Stimulated activated CD8-positive, alpha-beta memory T cell treated with anti-CD3 and anti-CD28 coated beads, Interleukin-2, amount 100 ng/mL, for 1 hour (primary cell): ENCODE measurements around the gene ABCB4.
"Not testable (repeated sequence)": the region's sequence is repeated elsewhere in the genome, so short reads cannot be mapped to it uniquely, and the experiment has no call there.

ENCODE experiments used
- DNase-seq, 2 donors: peaks; one replicate each; pipeline ENCODE4 v3.0.0-alpha.2; 2020; ENCODE audit warnings: low read depth in 2 of 2

Gene ABCB4

DNA sequence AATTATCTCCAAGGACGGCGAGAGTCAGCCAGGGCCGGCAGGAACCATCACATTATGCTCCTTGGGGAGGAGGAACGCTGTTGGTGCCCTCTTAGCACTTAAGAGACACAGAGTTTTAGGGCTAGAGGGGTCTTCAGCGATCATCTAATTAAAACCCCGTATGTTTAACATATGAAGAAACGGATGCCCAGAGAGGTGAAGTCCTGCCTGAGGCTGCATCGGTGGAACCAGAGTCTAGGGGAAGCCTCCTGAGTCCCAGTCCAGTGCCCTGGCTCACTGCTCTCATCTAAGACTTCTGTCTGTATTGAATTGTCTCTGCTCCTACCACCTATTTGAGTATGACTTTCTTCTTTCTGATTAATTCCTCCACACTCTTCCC, 688 bp upstream of the ABCB4 start:
- no peak for DNase-seq

GRCh38 chr7:87474533-87475358, 734 bp downstream of the ABCB4 start:
- DNase-seq: no peak

DNA sequence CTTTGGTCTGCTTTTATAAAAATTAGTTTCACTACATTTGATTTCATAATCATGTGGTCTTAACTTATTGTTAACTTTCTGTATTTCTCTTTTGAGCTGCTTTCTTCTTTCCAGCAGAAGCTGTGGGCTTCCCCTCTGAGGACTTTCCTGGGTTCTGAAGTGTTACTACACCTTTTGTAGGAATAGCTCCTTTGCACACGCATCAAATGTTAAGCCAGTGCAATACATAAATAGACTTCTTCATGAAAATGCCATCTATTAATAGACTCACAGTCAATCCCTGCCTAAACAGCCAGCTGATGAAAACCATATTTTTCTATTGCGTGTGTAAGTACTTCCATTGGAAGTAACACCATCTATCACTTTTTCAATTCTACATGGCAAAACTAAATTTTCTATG, 1.5 kb downstream of the ABCB4 start:
- DNase-seq: no peak

- no peak for DNase-seq
Observed at GRCh38 chr7:87473192-87473591, 2.3 kb downstream of the ABCB4 start.

- DNase-seq: no peak
Observed at GRCh38 chr7:87471473-87471872, 4.0 kb downstream of the ABCB4 start.

DNA sequence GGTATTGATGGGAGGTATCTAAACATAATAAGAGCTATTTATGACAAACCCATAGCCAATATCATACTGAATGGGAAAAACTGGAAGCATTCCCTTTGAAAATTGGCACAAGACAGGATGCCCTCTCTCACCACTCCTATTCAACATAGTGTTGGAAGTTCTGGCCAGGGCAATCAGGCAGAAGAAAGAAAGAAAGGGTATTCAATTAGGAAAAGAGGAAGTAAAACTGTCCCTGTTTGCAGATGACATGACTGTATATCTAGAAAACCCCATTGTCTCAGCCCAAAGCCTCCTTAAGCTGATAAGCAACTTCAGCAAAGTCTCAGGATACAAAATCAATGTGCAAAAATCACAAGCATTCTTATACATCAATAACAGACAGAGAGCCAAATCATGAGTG, 6.3 kb downstream of the ABCB4 start:
- DNase-seq: not testable (repeated sequence)

GRCh38 chr7:87465534-87465880, 10.0 kb downstream of the ABCB4 start:
- DNase-seq: not testable (repeated sequence)

- DNase-seq: not testable (repeated sequence)
Observed at GRCh38 chr7:87464830-87465533, 10.5 kb downstream of the ABCB4 start.

GRCh38 chr7:87463982-87464381, 11.5 kb downstream of the ABCB4 start:
- no peak for DNase-seq

DNA sequence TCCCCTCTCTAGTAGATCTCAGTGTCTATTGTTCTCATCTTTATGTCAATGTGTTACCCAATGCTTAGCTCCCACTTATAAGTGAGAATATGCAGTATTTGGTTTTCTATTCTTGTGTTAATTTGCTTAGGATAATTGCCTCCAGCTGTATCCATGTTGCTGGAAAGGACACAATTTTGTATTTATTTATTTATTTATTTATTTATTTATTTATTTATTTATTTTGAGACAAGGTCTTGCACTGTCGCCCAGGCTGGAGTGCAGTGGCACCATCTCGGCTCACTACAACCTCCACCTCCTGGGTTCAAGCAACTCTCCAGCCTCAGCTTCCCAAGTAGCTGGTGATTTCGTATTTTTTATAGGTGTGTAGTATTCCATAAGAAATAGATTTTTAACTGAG, 15.0 kb downstream of the ABCB4 start:
- not testable (repeated sequence) for DNase-seq

- no peak for DNase-seq
Observed at GRCh38 chr7:87459941-87460340, 15.5 kb downstream of the ABCB4 start.

GRCh38 chr7:87458148-87458547, 17.3 kb downstream of the ABCB4 start:
- no peak for DNase-seq

GRCh38 chr7:87456247-87456646, 19.2 kb downstream of the ABCB4 start:
- no peak for DNase-seq

DNA sequence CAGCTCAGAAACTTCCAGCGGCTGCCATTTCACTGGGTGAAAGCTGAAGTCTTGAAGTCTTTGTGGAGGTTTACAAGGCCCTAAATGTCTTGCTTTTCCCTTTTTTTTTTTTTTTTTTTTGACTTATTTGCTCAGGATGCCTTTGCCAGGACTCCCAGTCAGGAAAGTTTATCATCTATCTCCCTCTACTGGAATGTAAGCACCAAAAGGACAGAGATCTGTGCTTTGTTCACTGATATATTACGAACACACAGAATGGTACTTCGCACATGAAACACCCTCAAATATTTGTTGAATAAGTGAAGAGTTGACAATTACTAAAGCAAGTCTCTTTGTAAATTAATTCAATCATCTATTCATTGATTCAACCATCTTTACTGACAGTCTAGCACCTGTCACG, 23.2 kb downstream of the ABCB4 start:
- no peak for DNase-seq

GRCh38 chr7:87451187-87451586, 24.3 kb downstream of the ABCB4 start:
- no peak for DNase-seq

GRCh38 chr7:87450706-87451105, 24.8 kb downstream of the ABCB4 start:
- DNase-seq: no peak

- DNase-seq: no peak
Observed at GRCh38 chr7:87448388-87448787, 27.1 kb downstream of the ABCB4 start.

DNA sequence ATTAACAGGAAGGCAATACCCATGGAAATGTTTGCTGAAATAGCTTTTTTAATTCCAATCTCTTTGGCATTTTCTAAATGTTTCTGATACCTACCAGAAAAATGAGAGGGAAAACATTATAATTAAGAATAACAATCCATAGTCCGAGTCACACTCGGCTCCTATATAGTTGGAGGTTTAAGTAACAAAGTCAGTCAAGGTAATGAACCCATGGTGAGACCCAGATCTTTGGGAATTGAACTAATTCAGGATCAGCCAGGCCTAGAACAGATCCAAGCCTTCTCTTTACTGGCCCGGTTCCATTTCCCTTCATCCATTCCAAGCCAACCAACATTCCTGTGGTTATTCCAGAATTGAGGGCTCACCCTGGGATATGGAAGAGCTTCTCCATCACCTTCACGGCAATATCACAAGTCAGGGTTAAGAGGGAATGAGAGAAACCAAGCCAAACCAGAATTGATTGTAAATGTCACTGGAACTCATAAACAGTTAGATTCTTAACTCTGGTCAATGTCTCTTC, 28.3 kb downstream of the ABCB4 start:
- no peak for DNase-seq

GRCh38 chr7:87445897-87446296, 29.6 kb downstream of the ABCB4 start:
- DNase-seq: no peak

DNA sequence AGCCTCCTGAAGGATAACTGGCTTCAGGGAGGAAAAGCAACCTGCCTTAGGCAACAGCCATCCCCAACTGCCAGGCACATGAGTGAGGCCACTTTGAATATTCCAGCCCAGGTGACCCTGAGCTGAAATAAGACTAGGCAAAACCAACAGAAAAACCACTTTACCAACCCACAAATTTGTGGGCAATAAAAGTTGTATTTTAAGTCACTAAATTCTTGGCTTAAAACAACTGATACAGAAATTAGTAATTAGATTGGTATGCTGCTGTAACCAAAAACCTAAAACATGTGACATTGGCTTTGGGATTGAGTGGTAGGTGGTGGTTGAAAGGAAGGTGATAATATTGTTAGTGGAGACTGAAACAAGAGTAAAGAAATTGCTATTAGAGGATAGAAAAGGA, 39.9 kb downstream of the ABCB4 start:
- no peak for DNase-seq

DNA sequence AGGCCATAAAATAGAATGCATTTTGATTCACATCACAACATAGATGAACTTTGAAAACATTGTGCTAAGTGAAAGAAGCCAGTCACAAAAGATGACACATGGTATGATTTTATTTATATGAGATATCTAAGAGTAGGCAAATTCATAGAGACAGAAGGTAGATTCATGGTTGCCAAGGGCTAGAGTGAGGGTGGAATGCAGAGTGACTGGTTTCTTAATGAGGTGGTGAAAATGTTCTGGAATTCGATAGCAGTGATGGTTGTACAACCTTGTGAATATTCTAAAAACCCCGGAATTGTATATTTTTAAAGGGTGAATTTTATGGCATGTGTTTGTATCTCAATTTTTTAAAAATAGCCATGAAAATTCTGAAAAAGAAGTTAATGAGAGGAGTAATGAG, 42.9 kb downstream of the ABCB4 start:
- DNase-seq: no peak

DNA sequence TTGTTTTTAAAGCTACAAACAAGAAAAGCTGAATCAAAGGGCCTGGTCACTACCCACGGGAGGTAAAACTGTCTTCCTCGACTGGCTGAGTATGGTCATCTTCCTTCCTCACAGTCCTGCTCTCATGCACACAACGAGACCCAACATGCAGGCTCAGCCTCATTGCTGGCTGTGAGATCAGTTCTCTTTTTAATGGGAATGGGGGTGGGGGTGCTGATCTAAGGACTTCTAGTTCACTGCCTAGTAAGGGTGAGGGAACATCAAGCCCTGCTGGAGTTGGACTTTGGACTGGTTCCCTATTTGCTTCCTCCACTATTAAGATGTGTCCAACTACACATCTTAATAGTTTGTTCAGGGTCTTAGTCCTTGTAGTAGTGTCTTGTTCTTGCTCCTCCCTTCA, 48.2 kb downstream of the ABCB4 start:
- DNase-seq: no peak

- no peak for DNase-seq
Observed at GRCh38 chr7:87426160-87426559, 49.3 kb downstream of the ABCB4 start.
